A172 (cell line): ENCODE data around the gene ETNK1. TPM values are rescaled to one million over a fixed set of nuclear protein-coding genes. Genes with fewer than 3 reads are reported as not detected.
"Not testable (repeated sequence)": the region's sequence is repeated elsewhere in the genome, so short reads cannot be mapped to it uniquely, and the experiment has no call there.

ENCODE experiments used
- DNase-seq: peaks from one replicate; pipeline ENCODE4 v3.0.0-alpha.2; 2015; ENCODE audit warnings: low spot score
- total RNA-seq: library from RNA; depleted of rRNA; stranded (reverse); fragments of >200 nt; shearing (Covaris generic); gene quantifications from 2 replicates; pipeline ENCODE4 v1.2.3, GENCODE V29; 2014

The ETNK1 gene
- total RNA-seq, 1 experiment from 2014 or later, result 26.1 TPM

DNA sequence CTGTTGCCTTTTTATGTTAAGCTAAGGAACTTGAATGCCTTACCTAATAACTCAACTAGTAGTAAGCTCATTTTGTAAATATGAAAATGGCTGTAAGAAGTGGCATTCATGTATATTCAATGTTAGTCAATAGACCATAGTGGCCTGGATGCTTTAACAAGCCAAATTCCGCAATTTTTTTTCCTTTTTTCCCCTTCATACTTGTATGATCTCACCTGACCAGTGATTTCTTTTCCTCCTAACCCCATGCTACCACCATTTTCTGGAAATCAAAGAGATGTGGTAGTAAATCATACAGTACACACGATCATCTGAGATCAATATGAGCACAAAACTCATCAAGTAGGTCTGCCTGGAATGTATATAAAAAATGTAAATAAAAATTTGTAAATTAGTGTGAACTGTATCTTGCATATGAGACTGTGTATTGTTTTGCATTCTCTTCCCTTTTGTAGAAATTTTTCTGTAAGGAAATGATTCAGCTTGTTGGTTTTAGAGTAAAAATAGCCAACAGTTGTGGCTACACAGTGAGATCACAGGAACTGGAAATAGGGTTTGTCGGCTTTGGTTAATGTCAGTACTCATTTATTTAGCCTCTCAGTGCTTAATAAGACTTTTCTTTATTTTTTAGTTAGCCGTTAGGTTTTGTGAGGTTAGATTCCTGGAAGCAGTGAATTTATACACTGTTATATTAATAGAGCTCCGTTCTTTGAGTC is 62.5 kb downstream of the ETNK1 start:
- DNase-seq, result peak; percentile 48

DNA sequence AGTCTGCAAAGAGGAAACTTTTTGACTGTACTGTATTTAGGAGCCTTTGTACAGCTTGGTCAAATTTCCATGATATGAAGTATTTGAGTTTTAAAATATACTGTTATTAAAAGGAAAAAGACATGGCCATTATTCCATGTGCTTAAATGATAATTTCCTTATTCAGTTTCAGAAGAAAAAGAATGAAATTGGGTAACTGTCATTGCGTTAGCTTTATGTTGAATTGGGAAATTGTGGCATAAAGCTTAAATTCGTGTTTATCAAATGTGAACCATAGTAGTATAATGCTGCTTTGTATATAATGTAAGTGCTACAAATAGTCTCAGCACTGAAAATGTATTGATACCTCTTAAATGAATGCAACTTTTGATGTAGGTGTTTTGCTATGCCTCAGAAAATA is 64.9 kb downstream of the ETNK1 start:
- DNase-seq, result no peak

DNA sequence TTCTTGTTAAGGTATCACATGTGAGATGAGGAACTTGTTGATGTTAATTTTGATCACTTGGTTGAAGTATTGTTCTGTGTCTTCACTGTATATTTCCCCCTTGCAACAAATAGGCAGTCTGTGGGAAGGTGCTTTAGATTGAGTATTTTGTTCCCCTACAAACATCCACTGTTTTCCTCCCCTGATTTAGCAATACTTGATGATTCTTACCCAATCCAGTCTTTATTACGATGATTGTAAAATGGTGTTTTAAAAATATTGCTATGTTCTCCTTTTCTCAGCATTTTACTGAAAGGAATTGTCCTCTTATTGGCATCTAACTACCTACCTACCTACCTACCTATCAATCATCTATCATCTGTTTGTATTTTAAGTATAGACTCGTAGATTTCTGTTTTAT is 66.3 kb downstream of the ETNK1 start:
- DNase-seq, result no peak

DNA sequence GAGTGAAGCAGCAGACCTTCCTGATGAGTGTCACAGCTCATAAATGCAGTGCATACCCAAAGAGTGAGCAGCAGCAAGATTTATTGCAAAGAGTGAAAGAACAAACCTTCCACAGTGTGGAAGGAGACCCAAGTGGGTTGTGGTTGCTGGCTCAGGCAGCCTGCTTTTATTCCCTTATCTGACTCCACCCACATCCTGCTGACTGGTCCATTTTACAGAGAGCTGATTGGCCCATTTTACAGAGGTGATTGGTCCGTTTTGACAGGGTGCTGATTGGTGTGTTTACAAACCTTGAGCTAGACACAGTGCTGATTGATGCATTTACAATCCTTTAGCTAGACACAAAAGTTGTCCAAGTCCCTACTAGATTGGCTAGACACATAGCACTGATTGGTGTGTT is 67.5 kb downstream of the ETNK1 start:
- not testable (repeated sequence) for DNase-seq

DNA sequence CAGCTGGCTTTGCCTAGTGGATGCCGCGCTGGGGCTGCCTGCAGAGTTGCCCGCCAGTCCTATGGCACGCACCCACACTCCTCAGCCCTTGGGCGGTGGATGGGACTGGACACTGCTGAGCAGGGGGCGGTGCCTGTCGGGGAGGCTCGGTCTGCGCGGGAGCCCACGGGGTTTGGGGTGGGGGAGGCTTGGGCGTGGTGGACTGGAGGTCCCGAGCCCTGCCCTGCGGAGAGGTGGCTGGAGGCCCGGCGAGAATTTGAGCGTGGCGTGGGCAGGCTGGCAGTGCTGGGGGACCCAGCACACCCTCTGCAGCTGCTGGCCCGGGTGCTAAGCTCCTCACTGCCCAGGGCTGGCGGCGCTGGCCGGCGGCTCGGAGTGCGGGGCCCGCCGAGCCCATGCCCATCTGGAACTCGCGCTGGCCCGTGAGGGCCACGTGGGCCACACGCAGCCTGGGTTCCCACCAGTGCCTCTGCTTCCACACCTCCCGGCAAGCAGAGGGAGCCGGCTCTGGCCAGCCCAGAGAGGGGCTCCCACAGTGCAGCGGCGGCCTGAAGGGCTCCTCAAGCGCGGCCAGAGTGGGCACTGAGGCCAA is 68.1 kb downstream of the ETNK1 start:
- DNase-seq, result no peak

DNA sequence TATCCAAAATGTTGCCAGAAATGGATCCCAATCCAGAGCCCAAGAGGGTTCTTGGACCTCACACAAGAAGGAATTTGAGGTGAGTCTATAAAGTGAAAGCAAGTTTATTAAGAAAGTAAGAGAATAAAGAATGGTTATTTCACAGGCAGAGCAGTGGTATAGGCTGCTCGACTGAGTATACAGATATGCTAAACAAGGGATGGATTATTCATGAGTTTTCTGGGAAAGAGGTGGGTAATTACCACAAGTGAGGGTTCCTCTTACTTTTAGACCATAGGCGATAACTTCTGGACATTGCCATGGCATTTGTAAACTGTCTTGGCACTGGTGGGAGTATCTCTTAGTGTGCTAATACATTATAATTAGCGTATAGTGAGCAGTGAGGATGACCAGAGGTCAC is 73.6 kb downstream of the ETNK1 start:
- no peak for DNase-seq

DNA sequence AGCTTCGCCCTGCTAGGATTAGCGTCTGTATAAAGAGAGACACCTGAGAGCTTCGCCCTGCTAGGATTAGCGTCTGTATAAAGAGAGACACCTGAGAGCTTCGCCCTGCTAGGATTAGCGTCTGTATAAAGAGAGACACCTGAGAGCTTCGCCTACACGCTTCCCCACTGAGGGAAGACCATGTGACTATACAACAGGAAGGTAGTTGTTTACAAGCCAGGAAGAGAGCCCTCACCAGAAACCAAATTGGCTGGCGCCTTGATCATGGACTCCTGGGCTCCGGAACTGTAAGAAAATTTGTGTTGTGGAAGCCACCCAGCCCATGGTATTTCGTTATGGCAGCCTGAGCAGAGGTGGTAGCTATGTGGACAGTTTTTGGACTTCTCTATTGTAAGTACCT is 74.7 kb downstream of the ETNK1 start:
- not testable (repeated sequence) for DNase-seq

DNA sequence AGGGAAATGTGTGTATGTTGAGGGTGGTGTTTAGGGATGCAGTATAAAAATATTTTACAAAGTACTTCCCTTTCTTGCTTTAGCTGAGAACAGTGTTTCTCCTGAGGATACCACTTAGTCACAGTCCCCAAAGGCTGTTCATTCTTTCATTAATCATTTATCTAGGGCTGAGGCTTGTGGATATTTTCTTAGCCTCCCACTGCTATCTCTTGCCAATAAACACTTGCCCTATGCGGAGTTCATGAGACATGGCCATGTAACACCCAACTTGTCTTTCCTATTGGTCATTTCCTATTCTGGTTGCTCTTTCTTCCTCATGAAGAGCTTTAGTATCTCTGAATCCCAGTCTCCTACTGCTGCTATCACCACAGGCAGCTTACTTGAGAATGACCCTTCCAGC is 75.1 kb downstream of the ETNK1 start:
- DNase-seq, result no peak

DNA sequence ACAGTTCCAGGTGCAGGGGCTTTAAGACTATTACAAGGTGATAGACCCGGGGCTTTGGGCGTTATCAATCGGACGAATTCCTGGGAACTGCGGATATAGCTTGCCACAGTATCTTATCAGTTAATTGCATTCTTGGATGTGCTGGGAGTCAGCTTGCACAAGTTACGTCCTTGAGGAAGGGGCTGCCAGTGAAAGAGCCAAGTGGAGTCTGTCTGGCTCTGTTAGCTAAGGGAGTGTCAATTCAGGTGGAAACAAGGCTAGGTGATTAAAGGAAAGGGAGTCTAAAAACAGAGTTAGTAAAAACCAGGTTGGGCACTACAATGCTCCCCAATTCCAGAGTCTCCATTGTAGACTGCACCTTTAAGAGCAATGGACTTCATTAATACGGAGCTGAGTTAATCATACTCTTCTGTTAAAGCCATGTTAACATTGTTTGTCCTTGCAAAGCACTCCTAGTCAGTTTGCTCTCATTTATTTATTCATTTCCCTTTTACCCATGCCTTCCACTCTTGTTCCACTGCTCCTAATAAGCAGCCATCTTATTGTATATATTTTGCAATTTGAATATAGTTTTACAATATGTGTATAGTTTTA is 76.3 kb downstream of the ETNK1 start:
- DNase-seq, result not testable (repeated sequence)

DNA sequence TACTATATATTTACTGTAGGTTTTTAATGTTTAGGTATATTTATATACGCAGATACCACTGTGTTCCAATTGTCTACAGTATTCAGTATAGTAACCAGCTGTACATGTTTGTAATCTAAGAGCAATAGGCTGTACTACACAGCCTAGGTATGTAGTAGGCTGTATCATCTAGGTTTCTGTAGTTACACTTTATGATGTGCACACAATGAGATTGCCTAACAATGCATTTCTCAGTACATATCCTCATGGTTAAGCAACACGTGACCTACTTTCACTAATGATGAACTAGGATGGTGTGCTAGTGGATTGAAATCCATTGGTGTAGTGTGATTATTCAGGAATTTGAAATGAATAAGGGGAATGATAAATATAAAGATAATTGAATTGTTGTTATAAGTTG is 77.7 kb downstream of the ETNK1 start:
- no peak for DNase-seq

DNA sequence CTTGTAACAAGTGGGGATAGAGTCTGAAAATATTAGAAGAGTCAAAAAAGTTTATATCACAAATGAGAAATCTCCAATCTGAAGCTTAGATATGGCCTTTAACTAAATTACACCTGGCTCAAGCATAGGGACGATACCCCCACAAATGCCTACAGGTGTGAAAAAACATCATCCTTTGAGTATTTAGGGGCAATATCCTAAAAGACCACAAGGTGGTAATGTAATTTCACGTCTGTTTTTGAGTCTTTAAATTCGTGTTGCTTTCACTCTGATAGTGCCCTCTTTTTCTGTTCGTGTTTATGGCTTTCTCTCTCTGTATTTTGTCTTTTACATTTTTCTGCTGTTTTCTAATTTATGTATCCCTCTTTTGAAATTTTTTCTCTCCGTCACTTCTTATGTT is 84.3 kb downstream of the ETNK1 start:
- peak; percentile 5 for DNase-seq

DNA sequence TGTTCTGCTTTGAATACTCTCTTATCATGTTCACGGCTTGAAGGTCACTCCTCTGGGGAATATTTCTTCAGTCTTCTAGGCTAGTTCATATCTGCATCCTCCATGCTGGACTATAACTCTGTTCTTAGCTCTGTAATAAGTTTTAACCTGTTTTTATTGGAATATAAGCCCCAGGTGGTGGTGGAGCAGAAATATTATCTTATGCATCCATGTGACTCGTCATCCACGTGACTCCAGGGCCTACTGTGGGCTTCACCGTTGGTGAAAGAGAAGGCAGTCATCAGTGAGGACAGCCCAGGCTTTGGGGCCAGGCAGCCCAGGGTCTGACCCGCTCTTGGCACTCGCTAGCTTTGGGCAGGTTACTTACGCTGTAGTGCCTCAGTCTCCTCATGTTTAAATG is 87.1 kb downstream of the ETNK1 start:
- no peak for DNase-seq

DNA sequence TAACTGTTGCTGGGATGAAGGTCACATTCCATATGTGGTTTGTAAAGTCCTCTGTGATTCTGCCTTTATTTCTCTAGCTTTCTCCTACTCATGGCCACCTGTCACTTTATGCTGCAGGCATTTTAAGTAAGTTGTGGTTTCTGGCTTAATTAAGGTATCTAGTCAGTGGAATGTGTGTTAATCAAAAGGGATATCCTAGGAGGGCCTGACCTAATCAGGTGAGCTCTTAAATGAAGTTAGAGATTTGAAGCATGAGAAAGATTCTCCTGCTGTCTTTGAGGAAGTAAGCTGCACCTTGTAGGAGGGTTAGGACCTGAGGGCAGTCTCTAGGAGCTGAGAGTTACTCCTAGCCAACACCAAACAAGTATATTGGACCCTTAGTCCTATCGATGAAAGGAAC is 90.3 kb downstream of the ETNK1 start:
- no peak for DNase-seq

DNA sequence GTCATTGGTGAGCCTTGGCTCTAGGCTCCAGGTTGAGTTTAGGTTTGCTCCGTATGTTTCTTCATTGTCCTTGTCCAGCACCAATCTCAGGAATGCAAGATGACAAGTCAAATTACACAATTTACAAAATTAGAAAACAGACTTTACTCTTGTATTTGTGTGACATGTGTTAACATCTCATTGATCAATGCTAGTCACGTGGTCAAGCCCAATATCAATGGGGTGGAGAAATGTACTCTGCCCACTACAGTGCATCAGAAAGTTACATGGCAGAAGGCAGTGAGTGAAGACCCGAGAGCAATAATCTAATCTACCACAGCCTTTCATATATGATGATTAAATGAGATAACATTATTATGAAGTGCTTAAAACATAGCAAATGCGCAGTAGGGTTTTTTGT is 94.8 kb downstream of the ETNK1 start:
- DNase-seq, result no peak

DNA sequence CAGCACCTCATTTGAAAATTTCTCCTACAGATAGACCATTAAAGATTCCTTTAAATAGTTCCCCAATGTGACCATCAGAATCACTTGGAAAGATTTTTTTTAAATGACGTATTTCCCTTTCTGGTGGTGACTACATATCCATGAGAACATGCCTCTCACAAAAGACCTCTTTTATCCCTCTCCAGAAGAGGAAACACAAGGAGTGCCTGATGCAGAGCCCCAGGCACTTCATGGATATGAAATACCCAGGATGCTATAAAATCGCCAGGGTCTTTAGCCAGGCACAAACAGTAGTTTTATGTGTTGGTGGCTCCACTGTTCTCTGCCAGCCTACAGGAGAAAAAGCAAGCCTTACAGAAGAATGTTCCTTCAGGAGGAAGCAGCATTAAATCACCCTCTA is 97.1 kb downstream of the ETNK1 start:
- DNase-seq, result no peak

DNA sequence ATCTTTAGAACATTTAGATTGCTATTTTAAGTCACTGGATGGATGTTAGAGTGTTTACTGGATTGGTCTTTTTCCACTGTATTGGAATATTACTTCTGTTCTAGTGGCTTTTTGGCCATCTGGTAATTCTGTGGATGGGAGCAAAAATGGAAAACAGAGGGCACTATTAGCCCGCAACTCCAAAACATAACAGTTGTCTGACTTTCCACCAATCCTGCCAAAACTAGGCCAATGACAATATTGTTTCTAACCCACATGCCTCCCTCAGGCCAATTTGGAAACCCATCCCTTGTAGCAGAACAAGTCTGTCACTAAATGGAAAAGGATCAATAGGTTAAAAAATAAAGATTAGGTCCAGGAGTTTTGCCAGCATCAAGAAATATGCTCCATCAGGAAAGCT is 97.8 kb downstream of the ETNK1 start:
- no peak for DNase-seq

DNA sequence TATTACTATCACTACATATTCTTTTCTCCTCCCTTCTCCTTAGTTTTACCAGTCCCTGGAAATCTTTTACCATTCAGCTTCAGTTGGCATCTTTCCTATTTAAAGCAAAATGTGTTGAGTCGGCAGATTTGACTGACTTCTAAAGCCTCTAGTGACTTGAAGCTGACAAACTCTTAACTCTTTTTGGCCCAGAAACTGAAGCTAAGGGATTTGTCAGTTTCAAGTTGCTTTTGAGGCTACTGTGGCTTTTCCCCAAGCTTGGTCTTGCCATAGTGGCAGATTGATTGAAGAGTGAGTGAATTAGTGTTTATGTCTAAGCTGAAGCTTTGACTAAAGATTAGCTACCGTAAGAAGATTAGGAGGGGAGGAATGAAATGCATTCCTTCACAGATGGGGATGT is 104.0 kb downstream of the ETNK1 start:
- DNase-seq, result no peak

DNA sequence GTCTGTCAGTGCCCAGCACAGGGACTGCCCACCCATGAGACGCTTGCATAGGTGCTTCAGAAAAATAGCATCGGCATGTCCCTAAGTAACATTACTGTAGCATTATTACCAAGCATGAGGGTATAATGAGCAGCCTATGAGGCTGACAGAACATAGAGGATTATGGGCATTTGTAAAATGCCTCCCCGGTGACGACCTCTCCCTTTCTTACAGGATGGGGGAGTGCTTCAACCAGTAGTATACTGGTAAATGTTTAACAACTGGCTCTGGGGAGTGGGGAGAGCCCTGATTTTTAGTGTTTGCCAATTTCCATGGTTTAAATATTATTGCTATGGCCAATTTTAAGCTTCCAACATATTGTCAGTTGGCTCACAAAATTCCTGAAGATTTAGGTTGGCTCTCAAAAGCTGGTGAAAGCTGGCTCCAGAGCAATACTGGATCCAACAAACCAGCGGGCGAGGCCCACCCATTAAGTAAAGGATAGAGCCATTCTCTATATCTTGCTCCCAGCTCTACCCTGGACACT is 104.5 kb downstream of the ETNK1 start:
- DNase-seq, result no peak

DNA sequence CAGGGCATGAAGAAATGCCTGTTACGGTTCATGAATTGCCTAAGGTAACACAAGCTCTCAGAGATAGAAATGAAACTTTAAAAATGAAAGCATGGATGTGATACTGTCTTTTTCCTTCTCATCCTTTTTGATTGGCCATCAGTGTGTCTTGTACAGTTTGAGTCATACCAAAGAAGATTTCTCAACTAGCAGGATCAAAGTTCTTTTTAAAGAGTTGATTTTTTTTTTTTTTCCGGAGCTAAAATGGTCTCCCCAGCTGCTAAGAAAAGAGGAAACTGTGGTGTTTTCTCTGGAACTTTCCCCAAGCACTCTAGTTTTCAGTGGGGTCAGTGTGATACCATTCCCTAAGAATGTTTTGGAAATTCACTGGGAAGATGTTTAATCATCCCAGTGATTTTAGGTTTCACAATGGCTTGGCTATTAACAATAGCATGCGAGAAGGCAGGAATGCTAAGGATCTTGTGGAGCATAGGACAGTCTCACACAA is 105.0 kb downstream of the ETNK1 start:
- DNase-seq, result peak; percentile 14

DNA sequence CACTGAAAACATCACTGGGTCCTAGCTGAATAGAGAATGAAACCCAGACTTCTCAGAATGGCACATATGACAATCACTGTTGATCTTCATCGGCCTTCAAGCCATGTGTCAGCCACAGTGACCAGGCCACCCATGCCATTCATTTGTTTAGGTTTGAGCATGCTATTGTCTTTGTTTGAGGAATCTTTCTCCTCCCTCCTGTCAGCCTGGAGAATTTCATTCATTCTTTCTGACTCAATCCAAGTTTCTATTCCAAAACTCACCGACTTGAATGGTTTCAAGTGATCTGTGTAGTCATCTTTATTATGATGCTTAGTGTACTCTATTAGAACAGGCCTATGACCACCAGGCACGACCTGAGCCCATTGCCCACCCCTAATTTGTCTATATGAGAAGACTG is 106.3 kb downstream of the ETNK1 start:
- DNase-seq, result no peak

DNA sequence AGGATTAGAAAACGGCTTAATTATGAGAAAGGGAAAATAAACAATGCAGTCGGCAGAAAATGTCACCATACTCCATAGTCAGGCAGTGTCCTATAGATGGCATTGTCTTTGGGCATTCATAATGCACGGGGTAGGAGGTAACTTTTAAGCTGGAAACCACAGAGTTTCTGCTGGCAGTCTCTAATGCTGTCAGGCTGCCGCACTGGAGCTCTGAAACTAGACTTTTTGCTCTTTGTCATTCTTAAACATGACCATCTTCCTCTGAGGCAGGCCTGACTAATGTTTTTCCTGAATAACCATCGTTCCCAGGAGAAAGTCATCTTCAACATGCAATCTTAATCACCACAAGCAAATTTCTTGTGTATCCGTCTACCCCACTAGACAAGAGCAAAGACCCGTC is 108.8 kb downstream of the ETNK1 start:
- no peak for DNase-seq

DNA sequence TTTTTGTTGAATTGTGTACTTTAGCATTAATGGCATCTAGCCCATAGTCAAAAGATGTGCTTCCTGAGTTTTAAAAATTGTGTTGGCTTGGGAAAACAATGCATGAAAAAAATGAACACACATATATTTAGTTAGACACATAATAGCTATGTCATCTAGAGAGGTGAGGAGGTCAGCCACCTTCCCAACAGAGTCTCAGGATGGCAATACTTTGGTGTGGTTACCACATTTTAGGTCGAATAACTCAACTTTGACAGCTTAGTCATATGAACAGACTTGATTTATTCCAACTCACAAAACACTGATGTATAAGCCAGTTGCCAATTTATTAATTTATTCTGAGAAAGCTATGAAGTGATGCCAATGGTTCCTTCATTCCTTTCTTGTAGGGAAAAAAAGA is 114.0 kb downstream of the ETNK1 start:
- peak; percentile 16 for DNase-seq
